GM12865 (cell line): ENCODE results near the gene GLO1.
A peak's percentile ranks its signal among the peaks of the same experiment; 100 is the strongest.

Experiments
- DNase-seq: peaks from one replicate; pipeline ENCODE4 v3.0.0; 2010; ENCODE audit warnings: low read depth
- H3K4me3 ChIP-seq: 2 replicates; pipeline ENCODE4 v1.5.1; 2011; ENCODE audit warnings: mild to moderate bottlenecking, low read depth, low read length, control low read depth
- CTCF ChIP-seq: IDR thresholded peaks from 2 replicates; pipeline ENCODE4 v1.5.1; 2011; ENCODE audit warnings: low read length, control low read depth, low read depth, inconsistent platforms; ENCODE audit not compliant: insufficient read depth; ENCODE audit errors: missing control alignments

GLO1 gene

GRCh38 chr6:38673397-38674165 is 29.4 kb downstream of the GLO1 start:
- DNase-seq = peak; percentile 19
- TF ChIP-seq CTCF = no peak
- no peak overlapping the region for H3K4me3 ChIP-seq

GRCh38 chr6:38671885-38672467 is 31.0 kb downstream of the GLO1 start:
- TF ChIP-seq CTCF = peak; percentile 68
- DNase-seq = peak; percentile 83

GRCh38 chr6:38658418-38659167 is 44.4 kb downstream of the GLO1 start:
- no peak for TF ChIP-seq CTCF
- H3K4me3 ChIP-seq = no peak overlapping the region
- DNase-seq = no peak

More at GRCh38 chr6:38671885-38672467, 31.0 kb downstream of the GLO1 start:
- H3K4me3 ChIP-seq = no peak overlapping the region

GRCh38 chr6:38656896-38657295 is 46.0 kb downstream of the GLO1 start:
- DNase-seq = peak; percentile 19
- no peak for TF ChIP-seq CTCF
- no peak overlapping the region for H3K4me3 ChIP-seq

- H3K4me3 ChIP-seq = no peak overlapping the region
- no peak for TF ChIP-seq CTCF
- DNase-seq = no peak
Observed at GRCh38 chr6:38654263-38654662, 48.7 kb downstream of the GLO1 start.

- H3K4me3 ChIP-seq = no peak overlapping the region
- no peak for DNase-seq
- TF ChIP-seq CTCF = no peak
Observed at GRCh38 chr6:38651121-38651784, 51.7 kb downstream of the GLO1 start.
